B cell (primary cell): ENCODE results near the gene APOH. TPM values are rescaled to one million over a fixed set of nuclear protein-coding genes. Genes with fewer than 3 reads are reported as not detected.

Experiments used
- ATAC-seq: fragments of 200-7000 bp; cut with Tn5 transposase; one replicate; pipeline ENCODE4 v1.10.0; 2021; ENCODE audit warnings: low read depth, mild to moderate bottlenecking, moderate number of reproducible peaks, moderate library complexity
- CTCF ChIA-PET: fragments of 350-600 bp; sonication (Branson Sonifier 250); formaldehyde crosslinking; loops from one replicate; lab custom pipeline; 2021; ENCODE audit warnings: antibody characterized with exemption, inconsistent platforms; lab: Charles Lee
- POLR2A ChIA-PET: fragments of 350-600 bp; sonication (Branson Sonifier 250); formaldehyde crosslinking; loops from one replicate; lab custom pipeline; 2021; ENCODE audit warnings: antibody characterized with exemption; lab: Charles Lee
- DNase-seq: peaks from one replicate; pipeline ENCODE4 v3.0.0; 2013
- H2AFZ ChIP-seq: 2 replicates; pipeline ENCODE4 v1.6.1; 2012; ENCODE audit warnings: mild to moderate bottlenecking, low read depth, low read length; ENCODE audit not compliant: insufficient read depth, poor library complexity, severe bottlenecking
- H3K27ac ChIP-seq, 2 donors: 1 replicate in 1 of 2; 2 replicates in 1 of 2; pipeline ENCODE4 v1.5.1; 2012 to 2013; ENCODE audit warnings: low read length in 2 of 2, mild to moderate bottlenecking in 2 of 2, moderate library complexity in 1 of 2
- H3K27me3 ChIP-seq, 4 experiments: fragments of 200-600 bp in 1 of 4; sonication (generic) in 1 of 4; replicated peaks in 1 of 4; 1 replicate in 2 of 4; 2 replicates in 2 of 4; pipeline versions ENCODE4 v1.6.1 to v1.7.0; 2013 to 2016; ENCODE audit warnings: low read length in 3 of 4, mild to moderate bottlenecking in 2 of 4, mixed read lengths in 1 of 4, moderate library complexity in 1 of 4; ENCODE audit not compliant: insufficient read depth in 4 of 4, control insufficient read depth in 3 of 4; ENCODE audit errors: control extremely low read depth in 1 of 4
- H3K36me3 ChIP-seq, 2 experiments: replicated peaks in 1 of 2; 1 replicate in 1 of 2; 2 replicates in 1 of 2; pipeline versions ENCODE4 v1.6.1 to v1.7.1; 2013; ENCODE audit warnings: low read length in 1 of 2; ENCODE audit not compliant: insufficient read depth in 2 of 2, control insufficient read depth in 1 of 2; ENCODE audit errors: control extremely low read depth in 1 of 2, extremely low read depth in 1 of 2
- H3K4me1 ChIP-seq, 2 donors: fragments of 200-600 bp in 1 of 2; sonication (generic) in 1 of 2; 1 replicate in 1 of 2; 2 replicates in 1 of 2; pipeline versions ENCODE4 v1.5.1 to v1.6.1; 2013 to 2017; ENCODE audit warnings: low read length in 2 of 2; ENCODE audit not compliant: control insufficient read depth in 2 of 2, insufficient read depth in 2 of 2
- H3K4me2 ChIP-seq: replicated peaks from 2 replicates; pipeline ENCODE3; 2012; ENCODE audit warnings: mild to moderate bottlenecking, low read depth, low read length; ENCODE audit not compliant: poor library complexity, severe bottlenecking
- H3K4me3 ChIP-seq, 5 experiments: fragments of 200-600 bp in 1 of 5; sonication (generic) in 1 of 5; 1 replicate in 3 of 5; 2 replicates in 2 of 5; pipeline versions ENCODE4 v1.5.1 to v1.7.0; 2011 to 2016; ENCODE audit warnings: low read length in 4 of 5, mild to moderate bottlenecking in 4 of 5, low read depth in 2 of 5, control low read depth in 1 of 5, moderate library complexity in 1 of 5; ENCODE audit not compliant: insufficient read depth in 1 of 5; ENCODE audit errors: control extremely low read depth in 1 of 5, extremely low read depth in 1 of 5
- H3K79me2 ChIP-seq: fragments of 200-600 bp; sonication (generic); one replicate; pipeline ENCODE4 v1.6.0; 2016; ENCODE audit warnings: low read length; ENCODE audit not compliant: control insufficient read depth, insufficient read depth
- H3K9ac ChIP-seq: fragments of 200-600 bp; sonication (generic); 2 replicates; pipeline ENCODE4 v1.6.1; 2017; ENCODE audit warnings: mild to moderate bottlenecking, low read length, moderate library complexity
- H3K9me3 ChIP-seq, 3 donors: one replicate each; pipeline versions ENCODE4 v1.6.1 to v1.7.1; 2013; ENCODE audit warnings: low read length in 2 of 3; ENCODE audit not compliant: control insufficient read depth in 2 of 3, insufficient read depth in 1 of 3; ENCODE audit errors: control extremely low read depth in 1 of 3
- H4K20me1 ChIP-seq: 2 replicates; pipeline ENCODE4 v1.6.0; 2012; ENCODE audit warnings: mild to moderate bottlenecking, low read length; ENCODE audit not compliant: insufficient read depth, control insufficient read depth, poor library complexity, severe bottlenecking
- H3K27ac Mint-ChIP-seq: one replicate; pipeline ENCODE4 v1.8.0; 2021; ENCODE audit warnings: mixed read lengths
- H3K27me3 Mint-ChIP-seq: one replicate; pipeline ENCODE4 v1.8.0; 2021; ENCODE audit warnings: mixed read lengths
- H3K4me1 Mint-ChIP-seq: one replicate; pipeline ENCODE4 v1.8.0; 2021; ENCODE audit warnings: mixed read lengths
- H3K4me3 Mint-ChIP-seq: one replicate; pipeline ENCODE4 v1.8.0; 2021; ENCODE audit warnings: mixed read lengths
- H3K9me3 Mint-ChIP-seq: one replicate; pipeline ENCODE4 v1.8.0; 2022; ENCODE audit warnings: mixed read lengths; ENCODE audit not compliant: insufficient read depth
- EZH2 ChIP-seq: IDR thresholded peaks from 2 replicates; pipeline ENCODE4 v1.6.1; 2012; ENCODE audit warnings: borderline replicate concordance, low read depth, mild to moderate bottlenecking, moderate library complexity, low read length; ENCODE audit not compliant: insufficient read depth, poor library complexity, severe bottlenecking
- WGBS: methylation state at CpG from one replicate; pipeline ENCODE4 v1.1.5; 2013; ENCODE audit warnings: missing lambda C conversion rate; ENCODE audit not compliant: insufficient coverage; 5-methylcytosine and 5-hydroxymethylcytosine counted together
- intact Hi-C: fragments of 100-400 bp; cut with micrococcal nuclease; formaldehyde crosslinking; loops from one replicate; pipeline ENCODE4 v1.10.0; 2022
- polyA plus RNA-seq: library from polyadenylated mRNA; depleted of rRNA; stranded (reverse); fragments of >200 nt; gene quantifications from 2 replicates; pipeline ENCODE4 v1.2.3, GENCODE V29; 2012
- total RNA-seq, 2 donors: library from RNA; stranded (reverse); fragments of 120-200 nt in 1 of 2; gene quantifications; 1 replicate in 1 of 2; 2 replicates in 1 of 2; pipeline versions ENCODE4 v1.2.3 to v1.2.4, GENCODE V29; 2013 to 2022
- TF ChIP-seq, protein P1 (sequence below): fragments of 200-600 bp; IDR thresholded peaks from one replicate; pipeline ENCODE4 v1.8.0; 2022; ENCODE audit warnings: antibody characterized with exemption, mild to moderate bottlenecking

APOH gene
- total and polyA plus RNA-seq, 2 donors (not counting 1 experiment from before 2014, with no cell fraction given): not detected

GRCh38 chr17:66172691-66173223, 56.5 kb downstream of the APOH start:
- H3K4me3 Mint-ChIP-seq: no peak overlapping the region

GRCh38 chr17:66172144-66172543, 57.1 kb downstream of the APOH start:
- H3K9me3 Mint-ChIP-seq: no peaks in the 10 kb centered on the region
- intact Hi-C loops: no loop called here
- H3K79me2 ChIP-seq: no peaks in the 10 kb centered on the region

More at GRCh38 chr17:66172691-66173223, 56.5 kb downstream of the APOH start:
- H3K9me3 Mint-ChIP-seq: no peaks in the 10 kb centered on the region
- H3K4me1 ChIP-seq: no peaks in the 10 kb centered on the region
- WGBS: 70% methylated on average over 2 of the region's 2 CpGs
- no peaks in the 10 kb centered on the region for H3K27me3 Mint-ChIP-seq
- TF ChIP-seq, protein P1, sequence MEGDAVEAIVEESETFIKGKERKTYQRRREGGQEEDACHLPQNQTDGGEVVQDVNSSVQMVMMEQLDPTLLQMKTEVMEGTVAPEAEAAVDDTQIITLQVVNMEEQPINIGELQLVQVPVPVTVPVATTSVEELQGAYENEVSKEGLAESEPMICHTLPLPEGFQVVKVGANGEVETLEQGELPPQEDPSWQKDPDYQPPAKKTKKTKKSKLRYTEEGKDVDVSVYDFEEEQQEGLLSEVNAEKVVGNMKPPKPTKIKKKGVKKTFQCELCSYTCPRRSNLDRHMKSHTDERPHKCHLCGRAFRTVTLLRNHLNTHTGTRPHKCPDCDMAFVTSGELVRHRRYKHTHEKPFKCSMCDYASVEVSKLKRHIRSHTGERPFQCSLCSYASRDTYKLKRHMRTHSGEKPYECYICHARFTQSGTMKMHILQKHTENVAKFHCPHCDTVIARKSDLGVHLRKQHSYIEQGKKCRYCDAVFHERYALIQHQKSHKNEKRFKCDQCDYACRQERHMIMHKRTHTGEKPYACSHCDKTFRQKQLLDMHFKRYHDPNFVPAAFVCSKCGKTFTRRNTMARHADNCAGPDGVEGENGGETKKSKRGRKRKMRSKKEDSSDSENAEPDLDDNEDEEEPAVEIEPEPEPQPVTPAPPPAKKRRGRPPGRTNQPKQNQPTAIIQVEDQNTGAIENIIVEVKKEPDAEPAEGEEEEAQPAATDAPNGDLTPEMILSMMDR: no peak
- TF ChIP-seq EZH2: no peak
- H3K9me3 ChIP-seq: no peaks in the 10 kb centered on the region
- H3K27me3 ChIP-seq: no peaks in the 10 kb centered on the region
- no peak overlapping the region for H3K27ac ChIP-seq
- no peaks in the 10 kb centered on the region for H4K20me1 ChIP-seq
- no peaks in the 10 kb centered on the region for H3K36me3 ChIP-seq
- DNase-seq: no peak
- H3K9ac ChIP-seq: no peak overlapping the region
- ChIA-PET POLR2A (no interaction called here), CTCF (interaction anchor here (1.1 kb wide), 1 partner anchor 941 kb away, joined by 4 read pairs; no protein-coding TSS in a partner anchor)
- H3K79me2 ChIP-seq: no peaks in the 10 kb centered on the region
- no peak overlapping the region for H3K4me3 ChIP-seq
- no peak for ATAC-seq
- H3K4me2 ChIP-seq: no peak overlapping the region
- no peak overlapping the region for H2AFZ ChIP-seq
- H3K27ac Mint-ChIP-seq: no peak overlapping the region
- intact Hi-C loops: no loop called here
- H3K4me1 Mint-ChIP-seq: no peaks in the 10 kb centered on the region

More at GRCh38 chr17:66172144-66172543, 57.1 kb downstream of the APOH start:
- no peaks in the 10 kb centered on the region for H3K4me1 ChIP-seq
- WGBS: 100% methylated on average over 2 of the region's 5 CpGs
- H3K4me3 Mint-ChIP-seq: no peak overlapping the region
- ChIA-PET POLR2A (no interaction called here), CTCF (no interaction called here)
- H3K36me3 ChIP-seq: no peaks in the 10 kb centered on the region
- H3K27ac ChIP-seq: no peak overlapping the region
- no peak overlapping the region for H3K4me2 ChIP-seq
- no peak overlapping the region for H3K9ac ChIP-seq
- H4K20me1 ChIP-seq: no peaks in the 10 kb centered on the region
- H3K27ac Mint-ChIP-seq: no peak overlapping the region
- no peaks in the 10 kb centered on the region for H3K4me1 Mint-ChIP-seq
- no peaks in the 10 kb centered on the region for H3K27me3 Mint-ChIP-seq
- no peaks in the 10 kb centered on the region for H3K9me3 ChIP-seq
- ATAC-seq (no peak), DNase-seq (no peak)
- H3K4me3 ChIP-seq: no peak overlapping the region
- no peaks in the 10 kb centered on the region for H3K27me3 ChIP-seq
- no peak for TF ChIP-seq EZH2
- TF ChIP-seq, protein P1: no peak
- no peak overlapping the region for H2AFZ ChIP-seq
